IPS DF 19.7 (cell line): ENCODE data around the gene RAMP1.

Experiments
- DNase-seq: peaks from one replicate; pipeline ENCODE4 v3.0.0-alpha.2; 2013; ENCODE audit warnings: low read depth, low spot score

The RAMP1 gene

GRCh38 chr2:237876951-237877491, 17.6 kb downstream of the RAMP1 start:
- DNase-seq: no peak

- no peak for DNase-seq
These were observed 18.3 kb downstream of the RAMP1 start for GRCh38 chr2:237877576-237878307.

GRCh38 chr2:237878321-237879057, 19.1 kb downstream of the RAMP1 start:
- DNase-seq: no peak

GRCh38 chr2:237879058-237879430, 19.6 kb downstream of the RAMP1 start:
- no peak for DNase-seq

- DNase-seq: no peak
These were observed 20.7 kb downstream of the RAMP1 start for GRCh38 chr2:237879991-237880560.

- DNase-seq: no peak
These were observed 23.4 kb downstream of the RAMP1 start for GRCh38 chr2:237882510-237883481.

- no peak for DNase-seq
These were observed 24.6 kb downstream of the RAMP1 start for GRCh38 chr2:237883951-237884446.

- no peak for DNase-seq
These were observed 25.3 kb downstream of the RAMP1 start for GRCh38 chr2:237884681-237885080.

- no peak for DNase-seq
These were observed 25.9 kb downstream of the RAMP1 start for GRCh38 chr2:237885111-237885930.

GRCh38 chr2:237885931-237886684, 26.7 kb downstream of the RAMP1 start:
- DNase-seq: no peak

GRCh38 chr2:237886685-237887481, 27.5 kb downstream of the RAMP1 start:
- DNase-seq: no peak

- no peak for DNase-seq
These were observed 29.0 kb downstream of the RAMP1 start for GRCh38 chr2:237888389-237888788.

- DNase-seq: no peak
These were observed 29.6 kb downstream of the RAMP1 start for GRCh38 chr2:237889016-237889415.

GRCh38 chr2:237889811-237890210, 30.4 kb downstream of the RAMP1 start:
- no peak for DNase-seq

- DNase-seq: no peak
These were observed 33.1 kb downstream of the RAMP1 start for GRCh38 chr2:237892478-237892877.

- no peak for DNase-seq
These were observed 33.7 kb downstream of the RAMP1 start for GRCh38 chr2:237892984-237893595.

- DNase-seq: no peak
These were observed 35.1 kb downstream of the RAMP1 start for GRCh38 chr2:237894396-237894979.

- no peak for DNase-seq
These were observed 35.6 kb downstream of the RAMP1 start for GRCh38 chr2:237894986-237895543.
